NCI-H1436 treated with DMSO at 0.1 percent for 48 hours (cell line): Measurements from ENCODE around the gene SAV1.
"Not testable (repeated sequence)": the region's sequence is repeated elsewhere in the genome, so short reads cannot be mapped to it uniquely, and the experiment has no call there.

ENCODE experiments used
- DNase-seq: peaks from one replicate; lab custom pipeline; 2025; lab: John Stamatoyannopoulos, UW

The SAV1 gene

DNA sequence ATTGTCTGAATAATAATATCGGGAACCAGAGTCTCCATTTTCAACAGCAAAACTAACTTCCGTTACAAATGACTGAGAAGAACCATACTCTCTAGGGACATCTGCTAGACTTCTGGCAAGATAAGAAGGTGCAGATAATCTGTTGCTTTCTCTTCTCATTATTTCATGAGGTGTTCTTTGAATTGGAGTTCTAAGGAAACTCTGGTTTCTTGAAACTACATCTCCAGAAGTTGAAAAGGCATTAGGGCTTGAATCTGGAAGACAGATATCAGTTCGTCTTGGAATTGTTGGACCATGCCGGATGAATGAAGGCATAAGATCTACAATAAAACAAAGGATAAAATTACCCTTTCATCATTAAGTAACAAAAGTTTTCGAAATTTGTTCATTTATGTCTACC lies 2.8 kb downstream of the SAV1 start:
- not testable (repeated sequence) for DNase-seq

- not testable (repeated sequence) for DNase-seq
Observed at GRCh38 chr14:50664579-50664978, 3.5 kb downstream of the SAV1 start.

DNA sequence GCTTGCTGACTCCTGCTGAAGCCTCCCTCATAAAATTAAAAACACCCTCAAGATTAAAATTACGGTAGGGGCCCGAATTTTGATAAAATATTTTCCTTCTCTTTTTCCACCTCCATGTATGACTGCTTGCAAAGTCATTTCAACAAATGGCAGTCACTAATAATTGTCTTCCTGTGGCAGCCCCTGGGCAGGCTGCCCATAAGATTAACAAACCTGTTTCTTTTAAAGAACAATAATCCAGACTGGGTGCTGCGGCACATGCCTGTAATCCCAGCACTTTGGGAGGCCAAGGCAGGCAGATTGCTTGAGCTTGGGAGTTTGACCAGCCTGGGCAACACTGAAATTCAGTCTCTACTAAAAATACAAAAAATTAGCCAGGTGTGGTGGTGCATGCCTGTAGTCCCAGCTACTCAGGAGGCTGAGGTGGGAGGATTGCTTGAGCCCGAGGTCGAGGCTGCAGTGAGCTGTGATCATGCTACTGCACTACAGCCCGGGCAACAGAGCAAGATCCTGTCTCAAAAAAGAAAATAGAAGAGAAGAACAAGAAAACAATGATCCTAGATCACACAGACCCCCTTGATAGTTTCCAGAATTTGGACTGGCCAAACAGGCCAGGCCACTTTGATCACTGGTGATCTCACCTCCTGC lies 8.7 kb downstream of the SAV1 start:
- no peak for DNase-seq

- DNase-seq, result no peak
Observed at GRCh38 chr14:50658203-50658602, 9.9 kb downstream of the SAV1 start.

DNA sequence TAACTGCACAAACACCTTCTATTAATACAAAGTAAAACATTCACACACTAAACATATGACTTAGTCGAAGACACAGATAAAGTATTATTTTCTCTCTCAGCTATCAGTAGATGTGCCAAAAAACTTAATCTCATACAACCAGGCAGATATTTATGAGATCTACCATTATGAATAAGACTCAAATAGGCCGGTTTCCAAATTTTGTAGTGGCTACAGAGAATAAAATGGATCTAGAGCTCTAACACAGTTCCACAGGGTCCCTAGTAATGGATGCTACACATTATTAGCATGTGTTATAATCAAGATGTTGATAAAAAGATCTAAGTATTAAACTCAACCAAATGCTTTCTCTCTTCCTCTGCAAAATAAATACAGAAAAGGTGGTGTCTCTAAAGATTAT lies 10.4 kb downstream of the SAV1 start:
- DNase-seq, result no peak

DNA sequence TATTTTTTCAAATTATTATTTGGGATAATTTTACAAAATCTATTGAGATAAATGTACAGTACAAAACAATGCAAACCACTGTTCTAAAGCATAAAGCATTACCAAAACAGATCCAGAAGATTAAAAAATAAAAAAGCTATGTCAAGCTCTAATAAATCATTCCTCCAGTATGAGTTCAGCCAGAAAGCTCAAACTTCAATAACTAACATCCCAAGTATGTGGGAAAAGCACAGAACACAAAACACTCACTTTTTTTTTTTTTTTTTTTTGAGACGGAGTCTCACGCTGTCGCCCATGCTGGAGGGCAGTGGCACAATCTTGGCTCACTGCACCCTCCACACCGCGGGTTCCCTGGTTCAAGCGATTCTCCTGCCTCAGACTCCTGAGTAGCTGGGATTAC lies 11.3 kb downstream of the SAV1 start:
- DNase-seq, result no peak

DNA sequence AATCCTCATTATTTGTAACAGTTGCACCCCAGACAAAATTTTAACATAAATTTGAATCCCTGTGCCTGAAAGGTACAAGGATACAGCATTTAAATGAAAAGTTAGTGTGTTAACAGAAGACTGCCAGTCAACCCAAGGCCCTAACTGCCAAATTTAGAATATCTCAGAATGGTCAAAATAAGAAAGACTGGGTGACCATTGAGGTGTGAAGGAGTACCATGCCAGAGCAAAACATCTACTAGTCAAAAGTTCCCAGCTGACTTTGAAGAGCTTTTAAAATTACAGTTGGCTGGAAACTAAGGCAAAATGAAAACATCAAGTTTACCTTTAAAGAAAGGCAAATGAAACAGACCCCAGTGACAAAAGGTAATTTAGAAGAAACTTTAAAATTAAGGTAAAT lies 18.4 kb downstream of the SAV1 start:
- DNase-seq, result no peak

DNA sequence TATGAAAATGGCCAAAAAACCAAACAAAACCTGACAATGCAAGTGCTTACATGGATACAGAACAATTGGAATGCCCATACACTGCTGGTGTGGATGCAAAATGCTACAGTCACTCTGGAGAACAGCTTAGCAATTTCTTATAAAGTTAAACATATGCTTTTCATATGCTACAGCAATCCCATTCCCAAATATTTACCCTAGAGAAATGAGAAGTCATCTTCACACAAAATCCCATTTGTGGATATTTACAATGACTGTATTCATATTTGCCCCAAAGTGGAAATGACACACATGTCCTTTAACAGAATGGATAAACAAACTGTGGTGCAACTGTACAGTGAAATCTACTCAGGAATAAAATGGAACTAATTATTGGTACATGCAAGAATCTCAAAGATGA lies 20.4 kb downstream of the SAV1 start:
- no peak for DNase-seq

- no peak for DNase-seq
Observed at GRCh38 chr14:50647282-50647681, 20.8 kb downstream of the SAV1 start.

- DNase-seq, result no peak
Observed at GRCh38 chr14:50635141-50635540, 33.0 kb downstream of the SAV1 start.

GRCh38 chr14:50633954-50634353 lies 34.2 kb downstream of the SAV1 start:
- DNase-seq, result no peak

DNA sequence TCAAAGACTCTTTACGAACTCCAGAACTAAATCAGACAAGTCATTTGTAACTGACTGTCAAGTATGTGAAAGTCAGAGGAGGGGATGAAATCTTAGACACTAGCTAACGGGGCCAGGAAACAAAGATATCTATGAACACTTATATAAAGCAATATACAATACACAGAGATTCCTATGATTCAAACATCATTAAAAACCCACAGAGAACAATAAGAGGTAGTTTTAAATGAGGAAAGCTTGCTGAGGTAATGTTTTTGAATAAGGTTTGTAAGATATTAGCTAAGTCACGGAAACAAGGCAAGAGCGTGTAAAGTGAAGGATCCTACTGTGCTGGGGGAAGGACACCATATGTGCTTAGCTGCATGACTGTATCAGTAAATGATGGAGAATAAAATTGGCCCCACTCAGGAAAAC lies 36.7 kb downstream of the SAV1 start:
- no peak for DNase-seq

DNA sequence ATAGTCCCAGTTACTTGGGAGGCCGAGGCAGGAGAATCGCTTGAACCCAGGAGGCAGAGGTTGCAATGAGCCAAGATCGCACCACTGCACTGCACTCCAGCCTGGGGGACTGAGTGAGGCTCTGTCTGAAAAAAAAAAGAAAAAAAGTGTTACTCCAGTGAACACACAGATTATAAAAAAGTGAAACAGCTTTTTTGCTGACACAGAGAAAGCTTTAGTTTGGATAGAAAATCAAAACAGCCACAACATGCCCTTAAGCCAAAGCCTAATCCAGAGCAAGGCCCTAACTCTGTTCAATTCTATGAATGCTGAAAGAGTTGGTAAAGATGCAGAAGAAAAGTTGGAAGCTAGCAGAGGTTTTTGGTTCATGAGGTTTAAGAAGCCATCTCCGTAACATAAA lies 43.2 kb downstream of the SAV1 start:
- not testable (repeated sequence) for DNase-seq

DNA sequence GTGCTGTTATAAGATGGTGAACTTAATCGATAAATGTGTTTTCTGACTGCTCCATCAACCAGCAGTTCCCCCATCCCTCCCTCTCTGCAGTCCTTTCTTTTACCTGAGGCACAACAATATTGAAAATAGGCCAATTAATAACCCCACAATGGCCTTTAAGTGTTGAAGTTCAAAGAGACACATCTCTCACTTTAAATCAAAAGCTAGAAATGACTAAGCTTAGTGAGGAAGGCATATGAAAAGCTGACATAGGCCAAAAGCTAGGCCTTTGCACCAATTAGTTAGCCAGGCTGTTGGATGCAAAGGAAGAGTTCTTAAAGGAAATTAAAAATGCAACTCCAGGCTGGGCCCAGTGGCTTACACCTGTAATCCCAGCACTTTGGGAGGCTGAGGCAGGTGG lies 43.7 kb downstream of the SAV1 start:
- no peak for DNase-seq

DNA sequence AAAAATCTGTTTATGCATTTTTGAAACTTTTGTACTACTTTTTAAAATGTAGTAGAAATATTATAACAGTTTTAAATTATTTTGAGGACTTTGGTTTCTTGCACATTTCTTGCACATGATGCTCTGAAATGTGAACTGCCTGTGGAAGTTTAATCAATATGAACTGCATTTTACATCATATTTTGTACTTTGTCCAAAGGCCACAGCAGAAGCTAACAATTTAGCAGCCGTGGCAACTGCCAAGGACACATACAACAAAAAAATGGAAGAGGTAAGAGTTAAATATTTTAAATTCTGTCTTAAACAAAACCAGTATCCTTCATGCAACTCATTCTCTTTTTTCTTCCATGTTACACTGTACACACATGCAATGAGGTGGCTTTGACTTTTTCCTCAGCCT lies 45.1 kb downstream of the SAV1 start:
- DNase-seq, result no peak

GRCh38 chr14:50620341-50620740 lies 47.8 kb downstream of the SAV1 start:
- DNase-seq, result no peak

GRCh38 chr14:50619569-50620141 lies 48.5 kb downstream of the SAV1 start:
- DNase-seq, result no peak

GRCh38 chr14:50616275-50616674 lies 51.8 kb downstream of the SAV1 start:
- DNase-seq, result no peak

DNA sequence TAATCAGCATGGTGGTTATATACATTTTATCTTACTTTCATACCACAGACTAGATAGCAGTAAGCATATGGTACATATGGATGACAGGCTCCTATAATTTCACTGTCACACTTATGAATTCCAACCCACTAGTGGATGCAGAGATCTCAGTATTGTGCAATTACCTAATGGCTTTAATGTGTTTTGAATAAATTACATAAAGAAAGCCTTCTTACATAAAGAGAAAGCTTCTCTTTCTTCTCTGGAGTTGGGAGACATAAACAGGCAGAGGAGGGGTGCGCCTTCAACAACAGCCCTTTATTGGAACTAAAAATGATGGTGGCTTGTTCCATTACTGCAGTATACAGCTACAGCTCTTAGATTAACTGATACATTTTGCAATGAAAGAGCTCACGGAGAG lies 52.6 kb downstream of the SAV1 start:
- no peak for DNase-seq

DNA sequence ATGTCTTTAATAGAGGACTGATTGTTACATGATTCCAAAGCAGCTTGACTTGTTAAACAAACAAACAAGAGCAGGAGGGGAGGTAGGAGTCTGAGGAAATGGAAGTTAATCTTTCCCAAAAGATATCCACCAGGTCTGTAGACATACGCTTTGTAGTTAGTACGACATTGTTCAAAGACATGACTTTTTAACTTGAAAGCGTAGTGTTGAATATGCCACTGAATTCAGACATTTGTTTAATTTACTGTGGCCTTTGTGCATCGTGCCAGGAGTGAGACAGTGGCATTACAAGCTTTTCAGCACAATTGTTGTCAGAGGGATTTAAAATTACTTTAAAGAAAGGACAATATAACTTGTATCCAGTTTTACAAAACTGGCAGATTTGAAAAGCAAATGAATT lies 53.0 kb downstream of the SAV1 start:
- no peak for DNase-seq

DNA sequence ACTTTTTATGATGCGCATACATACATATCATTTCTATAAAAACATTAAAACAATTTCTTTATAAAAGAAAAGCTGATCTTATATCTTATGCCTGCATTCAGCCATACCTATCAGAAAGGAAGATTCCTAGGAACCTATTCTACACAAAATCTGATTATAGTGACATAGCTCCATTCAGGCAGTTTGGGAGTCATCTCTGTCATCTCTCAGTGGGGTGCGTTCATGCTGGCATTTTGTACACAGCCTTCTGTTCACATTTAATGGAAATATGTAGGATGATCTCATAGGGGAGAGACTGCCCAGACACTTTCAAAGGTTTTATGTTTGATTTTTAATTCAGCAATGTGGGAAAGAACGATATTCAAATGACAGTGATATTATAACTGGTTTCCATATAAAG lies 55.3 kb downstream of the SAV1 start:
- DNase-seq, result no peak

GRCh38 chr14:50610465-50610864 lies 57.6 kb downstream of the SAV1 start:
- DNase-seq, result no peak

DNA sequence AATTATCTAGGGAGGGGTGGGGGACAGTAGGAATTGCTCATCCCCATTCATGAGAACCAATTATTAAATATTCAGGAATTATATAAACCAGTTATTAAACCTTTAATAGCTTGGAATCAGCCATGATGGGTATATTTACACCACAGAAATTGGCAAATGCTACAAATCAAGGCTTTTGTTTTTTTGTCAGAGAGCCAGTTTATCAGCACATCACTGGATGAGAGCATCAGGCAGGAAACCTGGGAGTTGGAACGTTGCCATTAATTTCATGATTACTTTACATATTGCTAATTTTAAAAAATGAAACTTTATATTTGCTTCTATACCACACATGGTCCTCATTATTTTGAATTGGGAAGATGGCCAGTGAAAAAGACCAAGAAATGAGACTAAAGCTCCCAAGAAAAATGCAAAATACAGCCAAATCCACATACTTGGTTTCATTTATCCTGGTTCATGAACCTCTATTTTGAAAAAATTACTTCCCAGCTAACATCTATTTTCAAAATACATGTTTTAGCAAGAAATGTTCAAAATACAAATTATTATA lies 59.7 kb downstream of the SAV1 start:
- no peak for DNase-seq

- DNase-seq, result no peak
Observed at GRCh38 chr14:50607761-50608160, 60.3 kb downstream of the SAV1 start.
